Measurements from ENCODE around the gene MAGI2. TPM values are rescaled to one million over a fixed set of nuclear protein-coding genes. Genes with fewer than 3 reads are reported as not detected.
"Not testable (repeated sequence)": the region's sequence is repeated elsewhere in the genome, so short reads cannot be mapped to it uniquely, and the experiment has no call there.

MAGI2 gene
- total and polyA plus RNA-seq, 2 donors (not counting 3 experiments of a cell fraction or from before 2014, with no cell fraction given) = 0.28 to 6.0 TPM

- FAIRE-seq (no peak), DNase-seq (ENCODE audit: low read depth, low spot score) (no peak)
- Histone ChIP-seq H2AFZ (ENCODE audit: low read depth, low read length) (no peak overlapping the region), H3K9ac (replicated peaks; ENCODE audit: extremely low read depth, insufficient read depth, low read length) (no peak overlapping the region), H3K79me2 (ENCODE audit: control insufficient read depth, insufficient read depth, low read length) (no peaks in the 10 kb centered on the region), H3K4me3 (replicated peaks in 1 of 3; ENCODE audit: insufficient read depth in 1 of 3, low read depth in 1 of 3, low read length in 3 of 3) (no peak overlapping the region), H3K9me1 (replicated peaks; ENCODE audit: control insufficient read depth, extremely low read depth, insufficient read depth, low read length) (no peaks in the 10 kb centered on the region), H3K27ac (ENCODE audit: insufficient read depth, low read depth, low read length) (no peak overlapping the region), H3K36me3 (ENCODE audit: control insufficient read depth in 2 of 2, extremely low read depth in 1 of 2, insufficient read depth in 2 of 2, low read length in 2 of 2) (no peaks in the 10 kb centered on the region), H3K4me2 (ENCODE audit: insufficient read depth, low read length) (no peak overlapping the region), H3K4me1 (ENCODE audit: control insufficient read depth, extremely low read depth, insufficient read depth, low read length) (no peaks in the 10 kb centered on the region), H3K9me3 (replicated peaks; ENCODE audit: control insufficient read depth, insufficient read depth, low read length) (no peaks in the 10 kb centered on the region), H4K20me1 (replicated peaks; ENCODE audit: control insufficient read depth, extremely low read depth, insufficient read depth, low read length) (no peaks in the 10 kb centered on the region), H3K27me3 (ENCODE audit: control insufficient read depth in 2 of 2, insufficient read depth in 2 of 2, low read length in 2 of 2) (no peaks in the 10 kb centered on the region)
- intact Hi-C loops (cut with micrococcal nuclease) = no loop called here
- TF ChIP-seq POLR2A (IDR thresholded peaks at IDR 0.05; ENCODE audit: low read depth, low read length) (no peak), CTCF (IDR thresholded peaks at IDR 0.05; ENCODE audit: extremely low read depth in 1 of 2, insufficient read depth in 1 of 2, low read depth in 1 of 2, low read length in 2 of 2) (no peak), MAX (IDR thresholded peaks at IDR 0.05; ENCODE audit: insufficient read depth, insufficient read length) (no peak), EZH2 (IDR thresholded peaks at IDR 0.05; ENCODE audit: borderline replicate concordance, low read depth, low read length, severe bottlenecking) (no peak), MYC (IDR thresholded peaks at IDR 0.05; ENCODE audit: low read depth, low read length) (no peak), POLR2AphosphoS5 (IDR thresholded peaks at IDR 0.05; ENCODE audit: insufficient read depth, low read depth, low read length) (no peak), FOS (IDR thresholded peaks at IDR 0.05; ENCODE audit: borderline replicate concordance, insufficient read depth, low read length) (no peak), JUN (IDR thresholded peaks at IDR 0.05; ENCODE audit: borderline replicate concordance, insufficient read depth, insufficient read length, low read depth) (no peak)
- ChIA-PET POLR2A (no interaction called here), CTCF (interaction anchor here (1.0 kb wide), 1 partner anchor 16 kb away, joined by 3 read pairs; no protein-coding TSS in a partner anchor)
- BruUV-seq (replicated peaks) = no TSS peak
- dilution Hi-C loops (cut with MboI; ENCODE audit: extremely low pct_ligation_motif_present, low sequenced_read_pairs) = no loop called here
These were observed 1205.4 kb downstream of the MAGI2 start for GRCh38 chr7:78247910-78248689.

GRCh38 chr7:78240179-78240578, 1213.3 kb downstream of the MAGI2 start:
- H3K79me2 ChIP-seq (ENCODE audit: control insufficient read depth, insufficient read depth, low read length); BruUV-seq (replicated peaks): not testable (repeated sequence)

More at GRCh38 chr7:78240179-78240578, 1213.3 kb downstream of the MAGI2 start:
- H4K20me1 ChIP-seq (replicated peaks; ENCODE audit: control insufficient read depth, extremely low read depth, insufficient read depth, low read length); H3K4me3 ChIP-seq (replicated peaks in 1 of 3; ENCODE audit: insufficient read depth in 1 of 3, low read depth in 1 of 3, low read length in 3 of 3); FAIRE-seq; intact Hi-C loops (cut with micrococcal nuclease); H3K9ac ChIP-seq (replicated peaks; ENCODE audit: extremely low read depth, insufficient read depth, low read length); CTCF ChIA-PET; DNase-seq (ENCODE audit: low read depth, low spot score); H3K27ac ChIP-seq (ENCODE audit: insufficient read depth, low read depth, low read length); POLR2A ChIA-PET; H3K36me3 ChIP-seq (ENCODE audit: control insufficient read depth in 2 of 2, extremely low read depth in 1 of 2, insufficient read depth in 2 of 2, low read length in 2 of 2); H3K9me1 ChIP-seq (replicated peaks; ENCODE audit: control insufficient read depth, extremely low read depth, insufficient read depth, low read length); H3K4me2 ChIP-seq (ENCODE audit: insufficient read depth, low read length); H2AFZ ChIP-seq (ENCODE audit: low read depth, low read length); H3K9me3 ChIP-seq (replicated peaks; ENCODE audit: control insufficient read depth, insufficient read depth, low read length); dilution Hi-C loops (cut with MboI; ENCODE audit: extremely low pct_ligation_motif_present, low sequenced_read_pairs); H3K27me3 ChIP-seq (ENCODE audit: control insufficient read depth in 2 of 2, insufficient read depth in 2 of 2, low read length in 2 of 2); H3K4me1 ChIP-seq (ENCODE audit: control insufficient read depth, extremely low read depth, insufficient read depth, low read length): not testable (repeated sequence)
